ENCODE data around the gene ITGAE.

ITGAE gene

DNA sequence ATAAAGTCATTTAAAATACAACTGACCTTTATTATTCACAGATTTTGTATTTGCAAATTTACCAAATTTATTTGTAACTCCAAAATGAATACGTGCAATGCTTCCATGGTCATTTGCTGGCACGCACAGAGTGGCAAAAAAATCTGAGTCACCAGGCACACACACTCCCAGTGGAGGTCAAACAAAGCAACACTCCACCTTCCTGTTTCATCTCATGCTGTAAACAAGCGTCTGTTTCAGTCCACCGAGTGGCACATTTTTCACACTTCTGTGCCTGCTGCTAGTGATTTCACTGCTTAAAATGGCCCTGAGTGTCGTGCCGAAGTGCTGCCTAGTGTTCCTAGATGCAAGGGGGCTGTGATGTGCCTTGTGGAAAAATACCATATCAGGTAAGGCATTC is 17.8 kb upstream of the ITGAE start:
- CTCF ChIA-PET: interaction anchor here (0.8 to 16.8 kb wide), 2 partner anchors 10 to 82 kb away, joined by 3 to 189 read pairs; no protein-coding TSS in a partner anchor
- DNase-seq (ENCODE audit: low read depth, low spot score): no peak

DNA sequence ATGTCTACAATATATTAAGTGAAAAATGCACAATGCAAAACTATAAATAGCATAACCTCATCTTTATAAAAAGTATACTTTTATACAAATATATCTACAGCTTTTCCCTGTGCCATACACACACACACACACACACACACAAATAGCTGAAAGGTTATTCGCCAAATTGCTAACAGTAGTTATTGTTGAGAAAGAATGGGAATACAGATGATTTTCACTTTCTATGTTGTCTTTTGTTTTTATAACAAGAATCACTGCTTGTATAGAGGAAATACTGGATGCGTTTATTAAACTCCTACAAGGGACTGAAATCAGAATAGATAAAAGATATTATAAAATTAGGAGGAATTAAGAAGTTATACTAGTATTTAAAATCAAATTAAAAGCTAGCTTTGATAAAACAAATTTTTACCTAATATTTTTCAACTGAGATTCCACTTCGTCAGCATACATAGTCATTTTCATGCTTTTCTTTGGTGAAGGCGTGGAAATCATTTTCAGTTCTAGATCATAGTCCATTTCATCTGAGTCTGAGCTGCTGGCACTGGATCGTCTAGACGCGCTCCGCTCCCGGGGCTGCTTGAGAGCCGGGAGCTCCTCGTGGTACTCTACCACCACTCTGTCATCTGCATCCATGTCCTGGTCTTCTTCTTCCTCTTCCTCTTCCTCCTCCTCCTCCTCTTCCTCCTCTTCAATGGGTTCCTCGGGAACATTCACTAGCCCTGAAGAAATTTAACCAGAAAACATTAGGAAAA is 17.0 kb upstream of the ITGAE start:
- TF ChIP-seq, protein P1, sequence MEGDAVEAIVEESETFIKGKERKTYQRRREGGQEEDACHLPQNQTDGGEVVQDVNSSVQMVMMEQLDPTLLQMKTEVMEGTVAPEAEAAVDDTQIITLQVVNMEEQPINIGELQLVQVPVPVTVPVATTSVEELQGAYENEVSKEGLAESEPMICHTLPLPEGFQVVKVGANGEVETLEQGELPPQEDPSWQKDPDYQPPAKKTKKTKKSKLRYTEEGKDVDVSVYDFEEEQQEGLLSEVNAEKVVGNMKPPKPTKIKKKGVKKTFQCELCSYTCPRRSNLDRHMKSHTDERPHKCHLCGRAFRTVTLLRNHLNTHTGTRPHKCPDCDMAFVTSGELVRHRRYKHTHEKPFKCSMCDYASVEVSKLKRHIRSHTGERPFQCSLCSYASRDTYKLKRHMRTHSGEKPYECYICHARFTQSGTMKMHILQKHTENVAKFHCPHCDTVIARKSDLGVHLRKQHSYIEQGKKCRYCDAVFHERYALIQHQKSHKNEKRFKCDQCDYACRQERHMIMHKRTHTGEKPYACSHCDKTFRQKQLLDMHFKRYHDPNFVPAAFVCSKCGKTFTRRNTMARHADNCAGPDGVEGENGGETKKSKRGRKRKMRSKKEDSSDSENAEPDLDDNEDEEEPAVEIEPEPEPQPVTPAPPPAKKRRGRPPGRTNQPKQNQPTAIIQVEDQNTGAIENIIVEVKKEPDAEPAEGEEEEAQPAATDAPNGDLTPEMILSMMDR (IDR thresholded peaks at IDR 0.05; ENCODE audit: insufficient read depth, low read length, missing control alignments): no peak
- ChIA-PET CTCF (interaction anchor here (0.8 to 16.8 kb wide), 6 partner anchors 10 to 96 kb away, joined by 3 to 189 read pairs (median 4); no protein-coding TSS in a partner anchor), POLR2A (no interaction called here)
- no peak overlapping the region for H3K4me3 ChIP-seq (ENCODE audit: low read depth, low read length)
- DNase-seq (ENCODE audit: low read depth, low spot score): no peak

More for the DNA sequence above, 17.8 kb upstream of the ITGAE start:
- no peak overlapping the region for H3K4me3 ChIP-seq (ENCODE audit: low read depth, low read length)
- TF ChIP-seq, protein P1 (IDR thresholded peaks at IDR 0.05; ENCODE audit: insufficient read depth, low read length, missing control alignments): no peak
- POLR2A ChIA-PET: no interaction called here

DNA sequence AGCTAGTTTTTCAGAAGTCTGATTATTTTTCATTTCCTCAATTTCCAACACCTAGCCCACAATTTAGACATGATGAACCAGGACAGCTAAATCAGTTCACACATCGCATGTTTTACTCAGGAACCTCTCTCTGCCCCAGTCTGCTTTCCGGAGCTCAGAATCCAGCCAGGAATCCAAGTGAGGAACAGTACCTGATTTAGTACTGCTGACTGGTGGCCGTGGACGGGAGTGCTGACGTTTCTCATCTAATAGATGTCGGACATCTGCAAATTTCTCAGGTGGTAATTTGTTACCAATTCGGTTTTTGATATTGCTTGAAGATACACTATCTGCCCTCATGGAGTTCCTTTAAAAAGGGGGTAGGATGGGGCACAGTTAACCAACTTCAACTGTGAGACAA is 14.9 kb upstream of the ITGAE start:
- TF ChIP-seq, protein P1 (IDR thresholded peaks at IDR 0.05; ENCODE audit: insufficient read depth, low read length, missing control alignments): no peak
- ChIA-PET POLR2A (no interaction called here), CTCF (interaction anchor here (0.5 to 16.8 kb wide), 6 partner anchors 9 to 79 kb away, joined by 3 to 189 read pairs (median 4); partner anchors contain the start of gene NCBP3)
- H3K4me3 ChIP-seq (ENCODE audit: low read depth, low read length): no peak overlapping the region
- DNase-seq (ENCODE audit: low read depth, low spot score): no peak

DNA sequence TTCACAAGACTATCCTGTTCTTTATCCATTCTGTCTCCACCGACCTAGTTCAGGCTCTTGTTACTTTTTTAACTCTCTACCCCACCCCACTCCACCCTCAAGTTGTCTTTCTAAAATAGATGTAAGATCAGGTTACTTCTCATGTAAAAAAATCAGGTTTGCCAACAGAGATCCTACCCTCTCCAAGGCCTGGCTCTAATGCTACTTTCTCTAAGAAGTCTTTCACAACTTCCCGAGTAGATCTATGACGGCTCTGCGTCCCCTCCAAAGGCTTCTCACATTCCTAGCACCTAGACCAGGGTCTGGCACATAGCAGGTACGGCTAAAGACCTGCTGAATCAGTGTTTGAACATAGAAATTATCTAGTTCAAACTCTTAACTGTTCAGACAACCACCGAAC is 14.1 kb upstream of the ITGAE start:
- ChIA-PET CTCF (interaction anchor here (0.7 to 16.8 kb wide), 3 partner anchors 13 to 79 kb away, joined by 3 to 189 read pairs (median 25); partner anchors contain the start of gene NCBP3), POLR2A (no interaction called here)
- no peak overlapping the region for H3K4me3 ChIP-seq (ENCODE audit: low read depth, low read length)
- DNase-seq (ENCODE audit: low read depth, low spot score): no peak
- TF ChIP-seq, protein P1 (IDR thresholded peaks at IDR 0.05; ENCODE audit: insufficient read depth, low read length, missing control alignments): no peak

DNA sequence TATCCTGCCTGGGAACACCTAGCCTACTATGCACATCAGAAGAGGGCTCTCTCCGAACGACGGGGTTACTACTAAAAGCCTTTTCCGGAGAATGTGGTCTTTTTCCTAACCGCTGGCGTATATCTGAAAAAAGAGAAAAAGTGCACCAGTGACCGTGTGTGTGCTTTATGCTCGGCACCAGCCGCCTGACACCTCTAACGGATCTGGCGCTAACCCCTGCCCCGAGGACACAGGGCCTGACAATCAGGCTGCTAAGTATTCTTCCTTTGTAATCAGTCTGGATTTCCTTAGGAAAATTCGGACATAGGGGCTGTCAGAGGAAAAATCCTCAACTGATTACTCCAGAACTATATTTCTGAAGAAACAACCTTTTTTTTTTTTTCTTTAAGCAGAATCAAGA is 13.4 kb upstream of the ITGAE start:
- DNase-seq (ENCODE audit: low read depth, low spot score): no peak
- H3K4me3 ChIP-seq (ENCODE audit: low read depth, low read length): no peak overlapping the region
- TF ChIP-seq, protein P1 (IDR thresholded peaks at IDR 0.05; ENCODE audit: insufficient read depth, low read length, missing control alignments): no peak
- ChIA-PET POLR2A (no interaction called here), CTCF (interaction anchor here (3.6 to 16.8 kb wide), 2 partner anchors 13 to 78 kb away, joined by 25 to 189 read pairs; no protein-coding TSS in a partner anchor)

DNA sequence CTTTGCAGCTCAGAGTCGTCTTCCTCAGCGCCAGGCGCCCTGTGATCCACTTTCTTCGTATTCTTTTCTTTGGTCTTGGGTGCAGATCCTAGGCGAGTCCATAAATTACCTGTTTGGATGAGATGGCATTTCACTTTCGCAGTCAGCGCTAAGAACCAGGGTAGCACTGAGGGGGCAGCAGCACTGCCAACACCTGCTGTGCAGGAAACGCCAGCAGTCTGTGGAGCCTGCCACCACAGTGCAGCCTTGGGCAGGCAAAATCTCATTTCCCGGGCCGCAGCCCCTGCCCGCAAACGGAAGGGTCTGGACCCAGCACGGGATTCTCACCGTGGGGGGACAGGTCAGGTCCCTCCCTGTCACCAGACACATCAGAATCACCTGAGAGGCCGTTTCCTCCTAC is 12.2 kb upstream of the ITGAE start:
- TF ChIP-seq, protein P1 (IDR thresholded peaks at IDR 0.05; ENCODE audit: insufficient read depth, low read length, missing control alignments): no peak
- POLR2A ChIA-PET: no interaction called here
- CTCF ChIA-PET: interaction anchor here (2.3 to 16.8 kb wide), 3 partner anchors 15 to 77 kb away, joined by 9 to 189 read pairs (median 76); partner anchors contain the start of gene NCBP3
- no peak for DNase-seq (ENCODE audit: low read depth, low spot score)
- no peak overlapping the region for H3K4me3 ChIP-seq (ENCODE audit: low read depth, low read length)

All from AG04449 (cell line).